GM23248 (cell line): Measurements from ENCODE around the gene CC2D2A.

Experiments used
- EZH2 ChIP-seq: fragments of 200-600 bp; sonication (generic); IDR thresholded peaks from 2 replicates; pipeline ENCODE4 v1.6.1; 2018; ENCODE audit warnings: antibody characterized with exemption, mild to moderate bottlenecking; ENCODE audit not compliant: insufficient read depth, poor library complexity, severe bottlenecking
- EZH2phosphoT487 ChIP-seq: fragments of 200-600 bp; sonication (generic); IDR thresholded peaks from 2 replicates; pipeline ENCODE4 v1.6.1; 2018; ENCODE audit warnings: antibody characterized with exemption, moderate library complexity, mild to moderate bottlenecking, low read depth; ENCODE audit not compliant: insufficient read depth

DNA sequence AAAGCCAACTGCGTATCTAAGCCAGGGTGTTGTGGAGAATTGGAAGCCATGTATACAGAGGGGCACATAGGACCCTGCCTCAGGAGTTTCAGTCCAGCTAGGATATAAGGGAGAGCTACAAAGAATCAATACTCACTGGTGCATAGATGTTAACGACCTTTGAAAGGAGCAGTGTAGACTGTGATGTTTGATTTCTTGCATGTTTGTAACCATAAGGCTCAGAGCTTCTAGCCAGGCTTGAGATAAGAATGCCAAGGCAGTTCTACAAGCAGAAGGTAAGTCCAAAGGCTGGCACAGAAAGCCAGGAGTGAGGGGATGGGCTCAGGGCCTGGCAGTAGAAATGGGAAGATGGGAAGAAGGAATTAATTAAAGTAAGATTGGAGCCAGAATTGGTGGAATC is 75.7 kb downstream of the CC2D2A start:
- TF ChIP-seq EZH2 (no peak), EZH2phosphoT487 (no peak)
